Brain microvascular endothelial cell (primary cell): ENCODE results near the gene CAMTA1.

Experiments
- DNase-seq: peaks from one replicate; pipeline ENCODE4 v3.0.0-alpha.2; 2020
- H3K27ac ChIP-seq: fragments of 250-450 bp; sonication (Bioruptor Pico); 2 replicates; pipeline ENCODE4 v1.5.1; 2020; ENCODE audit warnings: mild to moderate bottlenecking, moderate library complexity
- H3K27me3 ChIP-seq: fragments of 250-450 bp; sonication (Bioruptor Pico); replicated peaks from 2 replicates; pipeline ENCODE4 v1.5.1; 2020; ENCODE audit warnings: mild to moderate bottlenecking
- H3K36me3 ChIP-seq: fragments of 250-450 bp; sonication (Bioruptor Pico); replicated peaks from 2 replicates; pipeline ENCODE4 v1.5.1; 2020; ENCODE audit warnings: mild to moderate bottlenecking
- H3K4me3 ChIP-seq: 2 replicates; pipeline ENCODE4 v1.5.1; 2011; ENCODE audit warnings: low read depth, mild to moderate bottlenecking, control low read depth, low read length, moderate library complexity
- in situ Hi-C: cut with HindIII; loops from 2 replicates; pipeline ENCODE4 v1.10.0; 2017; ENCODE audit warnings: low sequenced_read_pairs, low pct_ligation_motif_present
- TF ChIP-seq, protein P1 (sequence below): IDR thresholded peaks from 2 replicates; pipeline ENCODE4 v1.5.1; 2011; ENCODE audit warnings: low read depth, mild to moderate bottlenecking, moderate library complexity, low read length, control low read depth, inconsistent platforms; ENCODE audit errors: missing control alignments

The CAMTA1 gene

DNA sequence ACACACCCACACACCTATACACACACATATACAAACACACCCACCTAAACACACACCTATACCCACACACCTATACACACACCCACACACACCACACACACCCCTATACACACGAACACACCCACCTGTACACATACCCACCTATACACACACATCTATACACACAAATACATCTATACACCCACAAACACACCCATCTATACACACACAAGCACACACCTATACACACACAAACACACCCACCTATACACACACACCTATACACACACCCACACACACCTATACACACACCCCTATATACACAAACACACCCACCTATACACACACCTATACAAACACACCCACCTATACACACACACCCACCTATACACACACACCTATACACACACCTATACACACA lies 869.5 kb downstream of the CAMTA1 start:
- TF ChIP-seq, protein P1, sequence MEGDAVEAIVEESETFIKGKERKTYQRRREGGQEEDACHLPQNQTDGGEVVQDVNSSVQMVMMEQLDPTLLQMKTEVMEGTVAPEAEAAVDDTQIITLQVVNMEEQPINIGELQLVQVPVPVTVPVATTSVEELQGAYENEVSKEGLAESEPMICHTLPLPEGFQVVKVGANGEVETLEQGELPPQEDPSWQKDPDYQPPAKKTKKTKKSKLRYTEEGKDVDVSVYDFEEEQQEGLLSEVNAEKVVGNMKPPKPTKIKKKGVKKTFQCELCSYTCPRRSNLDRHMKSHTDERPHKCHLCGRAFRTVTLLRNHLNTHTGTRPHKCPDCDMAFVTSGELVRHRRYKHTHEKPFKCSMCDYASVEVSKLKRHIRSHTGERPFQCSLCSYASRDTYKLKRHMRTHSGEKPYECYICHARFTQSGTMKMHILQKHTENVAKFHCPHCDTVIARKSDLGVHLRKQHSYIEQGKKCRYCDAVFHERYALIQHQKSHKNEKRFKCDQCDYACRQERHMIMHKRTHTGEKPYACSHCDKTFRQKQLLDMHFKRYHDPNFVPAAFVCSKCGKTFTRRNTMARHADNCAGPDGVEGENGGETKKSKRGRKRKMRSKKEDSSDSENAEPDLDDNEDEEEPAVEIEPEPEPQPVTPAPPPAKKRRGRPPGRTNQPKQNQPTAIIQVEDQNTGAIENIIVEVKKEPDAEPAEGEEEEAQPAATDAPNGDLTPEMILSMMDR = no peak
- no peak overlapping the region for H3K4me3 ChIP-seq
- H3K36me3 ChIP-seq = no peaks in the 10 kb centered on the region
- in situ Hi-C loops = no loop called here
- H3K27me3 ChIP-seq = peaks cover 12% of the 10 kb centered on the region
- DNase-seq = no peak
- no peak overlapping the region for H3K27ac ChIP-seq

DNA sequence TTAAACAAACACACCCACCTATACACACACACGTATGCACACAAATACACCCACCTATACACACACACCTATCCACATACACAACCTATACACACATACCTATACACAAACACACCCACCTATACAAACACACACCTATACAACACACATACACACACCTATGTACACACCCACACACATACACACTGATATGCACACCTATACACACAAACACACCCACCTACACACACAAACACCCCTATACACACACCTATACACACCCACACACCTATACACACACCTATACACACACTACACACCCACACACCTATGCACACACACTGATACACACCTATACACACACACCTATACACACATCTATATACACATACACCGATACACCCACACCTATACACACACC lies 870.1 kb downstream of the CAMTA1 start:
- in situ Hi-C loops = no loop called here
- no peak overlapping the region for H3K27ac ChIP-seq
- no peaks in the 10 kb centered on the region for H3K36me3 ChIP-seq
- H3K27me3 ChIP-seq = peaks cover 7% of the 10 kb centered on the region
- TF ChIP-seq, protein P1 = no peak
- no peak for DNase-seq
- H3K4me3 ChIP-seq = no peak overlapping the region

DNA sequence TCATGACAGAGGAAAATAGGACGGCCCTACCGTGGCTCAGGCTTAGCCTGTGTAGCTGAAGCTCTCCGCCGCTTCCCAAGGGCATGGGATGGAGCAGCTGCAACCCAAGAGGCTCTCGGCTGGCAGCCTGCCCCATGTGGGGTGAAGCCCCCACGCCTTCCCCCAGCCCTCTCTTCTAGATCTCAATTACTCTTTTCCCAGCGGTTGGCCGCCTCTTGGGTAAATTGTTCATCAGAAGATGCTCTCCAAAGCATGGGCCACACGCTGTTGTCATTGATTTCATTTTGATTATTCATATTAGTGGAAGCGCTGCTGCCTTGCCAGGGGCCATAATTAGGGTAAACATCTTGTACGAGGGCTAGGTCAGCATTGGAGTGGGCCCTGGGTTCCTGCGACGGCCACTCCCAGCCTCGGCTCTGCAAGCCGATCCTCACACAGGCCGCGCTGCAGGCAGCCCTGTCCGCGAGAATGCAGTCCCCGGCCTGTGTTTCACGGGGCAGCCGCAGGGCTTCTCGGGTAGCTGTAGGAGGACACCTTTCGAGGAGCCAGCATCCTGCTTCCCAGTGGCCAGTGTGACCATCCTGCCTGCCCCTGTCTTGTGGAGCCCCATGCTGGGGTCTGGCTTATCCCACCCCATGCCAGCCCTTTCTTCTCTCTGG lies 871.4 kb downstream of the CAMTA1 start:
- Histone ChIP-seq H3K36me3 (no peaks in the 10 kb centered on the region), H3K4me3 (no peak overlapping the region), H3K27ac (no peak overlapping the region), H3K27me3 (no peaks in the 10 kb centered on the region)
- in situ Hi-C loops = no loop called here
- TF ChIP-seq, protein P1 = no peak
- DNase-seq = no peak

DNA sequence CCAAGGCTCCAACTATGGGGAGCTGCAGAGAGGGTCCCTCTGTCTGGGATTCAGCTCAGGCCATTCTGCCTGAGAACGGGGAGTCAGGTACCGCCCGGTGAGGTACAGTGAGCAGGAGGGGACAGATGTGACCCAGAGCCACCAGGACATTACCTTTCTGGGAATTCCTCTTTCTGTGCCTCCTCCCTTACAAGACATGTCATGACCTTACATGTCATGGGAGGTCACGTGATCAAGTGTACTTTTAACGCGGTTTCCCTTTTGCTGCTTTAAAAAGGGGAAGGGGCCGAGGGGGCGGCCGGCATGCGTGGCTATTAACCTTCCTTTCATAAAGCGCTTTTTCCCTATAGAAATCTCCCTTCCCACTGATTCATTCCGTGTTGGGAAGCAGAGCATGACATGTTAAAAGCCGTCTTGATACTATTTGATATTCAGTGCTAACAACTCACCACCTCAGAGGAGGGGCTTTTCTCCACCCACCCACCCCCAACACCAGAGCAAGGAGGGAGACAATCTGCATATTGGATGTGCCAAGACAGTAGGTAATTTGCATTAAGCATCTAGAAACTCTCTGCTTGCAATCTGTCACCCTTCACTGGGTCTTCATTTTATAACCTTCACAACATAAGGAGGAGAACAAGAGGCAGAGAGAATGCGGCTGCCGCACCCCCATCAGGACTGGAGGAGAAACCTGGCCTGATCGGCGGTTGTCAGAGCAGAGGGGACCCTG lies 872.2 kb downstream of the CAMTA1 start:
- H3K4me3 ChIP-seq = no peak overlapping the region
- no peak overlapping the region for H3K27ac ChIP-seq
- in situ Hi-C loops = no loop called here
- TF ChIP-seq, protein P1 = no peak
- no peaks in the 10 kb centered on the region for H3K36me3 ChIP-seq
- no peak for DNase-seq
- no peaks in the 10 kb centered on the region for H3K27me3 ChIP-seq

DNA sequence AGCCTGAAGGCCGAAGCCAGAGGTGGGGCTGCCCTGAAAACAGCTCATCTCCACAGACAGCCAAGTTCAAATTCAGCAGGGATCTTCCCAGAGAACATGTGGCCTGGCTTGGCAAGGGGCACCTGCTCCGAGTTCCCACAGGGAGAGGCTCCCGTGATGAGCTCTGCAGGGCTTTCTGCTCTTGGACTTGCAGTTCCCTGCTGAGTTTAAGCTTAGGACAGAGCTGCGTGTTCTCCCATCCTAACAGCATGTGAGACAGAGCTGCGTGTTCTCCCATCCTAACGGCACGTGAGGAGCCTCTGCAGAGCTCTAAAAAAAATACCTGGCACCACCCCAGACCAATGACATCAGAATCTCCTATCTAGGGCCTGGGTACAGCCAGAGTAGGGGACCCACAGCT lies 872.8 kb downstream of the CAMTA1 start:
- Histone ChIP-seq H3K36me3 (no peaks in the 10 kb centered on the region), H3K27ac (no peak overlapping the region), H3K4me3 (no peak overlapping the region), H3K27me3 (no peaks in the 10 kb centered on the region)
- DNase-seq = no peak
- in situ Hi-C loops = no loop called here
- TF ChIP-seq, protein P1 = no peak

DNA sequence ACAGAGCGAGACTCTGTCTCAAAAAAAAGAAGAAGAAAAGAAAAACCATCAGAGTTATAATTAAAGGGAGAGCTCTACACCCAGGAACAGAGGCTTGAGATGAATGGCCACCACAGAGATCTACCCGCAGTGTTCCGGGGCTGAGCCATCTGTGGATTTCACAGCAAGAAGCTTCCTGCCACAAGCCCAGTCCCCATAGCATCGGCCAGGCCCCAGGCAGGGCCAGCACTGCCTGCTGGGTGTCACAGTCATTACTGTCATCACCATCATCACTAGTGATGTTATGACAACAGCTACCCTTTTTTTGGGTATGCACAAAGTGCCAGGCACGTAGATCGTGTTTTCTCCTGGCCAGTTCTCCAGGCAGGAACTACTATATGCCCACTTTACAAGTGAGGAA lies 874.3 kb downstream of the CAMTA1 start:
- Histone ChIP-seq H3K27ac (no peak overlapping the region), H3K27me3 (no peaks in the 10 kb centered on the region), H3K4me3 (no peak overlapping the region), H3K36me3 (no peaks in the 10 kb centered on the region)
- TF ChIP-seq, protein P1 = no peak
- no peak for DNase-seq
- in situ Hi-C loops = no loop called here
